ENCODE data around the gene DNHD1. TPM values are rescaled to one million over a fixed set of nuclear protein-coding genes. Genes with fewer than 3 reads are reported as not detected.

Gene DNHD1
- total and polyA plus RNA-seq, 9 of the 15 experiments (the other 6 are each of a cell fraction or from before 2014, with no cell fraction given): 0.82 to 9.7 (median 3.8) TPM

DNA sequence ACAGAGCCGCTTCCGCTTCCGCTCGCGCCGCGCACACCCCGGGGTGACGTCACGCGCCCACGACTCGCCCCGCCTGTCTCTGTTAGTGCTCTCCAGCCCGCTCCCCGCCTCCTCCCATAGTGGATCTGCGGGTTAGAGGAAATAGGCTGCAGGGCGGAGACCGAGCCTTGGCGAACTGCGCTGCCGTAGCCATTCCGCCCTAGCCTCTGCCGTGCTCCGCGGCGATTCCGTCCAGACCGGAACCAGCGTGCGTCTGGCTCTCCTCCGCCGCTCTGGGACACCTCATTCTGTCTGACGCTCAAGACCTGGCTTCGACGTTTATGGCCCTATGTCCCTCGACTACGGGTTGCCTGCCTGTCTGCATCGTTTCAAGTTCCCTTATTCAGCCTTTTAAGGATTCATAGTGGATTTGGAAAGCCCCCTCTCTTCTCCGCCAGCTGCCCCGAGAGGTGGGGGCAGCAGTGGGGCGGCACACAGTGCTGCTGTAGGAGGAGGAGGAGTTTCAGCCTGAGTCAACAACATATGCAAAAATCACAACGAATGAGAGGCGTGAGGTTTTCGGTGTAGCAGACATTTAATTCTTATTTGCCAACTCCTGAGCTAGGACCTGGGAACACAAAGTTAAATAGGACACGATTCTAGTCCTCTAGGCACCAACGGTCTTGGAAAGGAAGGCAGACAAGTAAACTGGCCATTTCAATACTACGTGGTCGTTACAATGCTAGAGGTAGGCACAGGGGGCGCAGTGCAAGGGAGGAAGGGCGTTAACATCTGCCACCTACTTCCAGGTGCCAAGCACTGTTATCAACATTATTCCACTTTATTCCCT, 115.3 kb downstream of the DNHD1 start, which contains the start of gene TAF10 (continued):
- TF ChIP-seq, protein P1, sequence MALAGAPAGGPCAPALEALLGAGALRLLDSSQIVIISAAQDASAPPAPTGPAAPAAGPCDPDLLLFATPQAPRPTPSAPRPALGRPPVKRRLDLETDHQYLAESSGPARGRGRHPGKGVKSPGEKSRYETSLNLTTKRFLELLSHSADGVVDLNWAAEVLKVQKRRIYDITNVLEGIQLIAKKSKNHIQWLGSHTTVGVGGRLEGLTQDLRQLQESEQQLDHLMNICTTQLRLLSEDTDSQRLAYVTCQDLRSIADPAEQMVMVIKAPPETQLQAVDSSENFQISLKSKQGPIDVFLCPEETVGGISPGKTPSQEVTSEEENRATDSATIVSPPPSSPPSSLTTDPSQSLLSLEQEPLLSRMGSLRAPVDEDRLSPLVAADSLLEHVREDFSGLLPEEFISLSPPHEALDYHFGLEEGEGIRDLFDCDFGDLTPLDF (CRISPR knock-in tag; IDR thresholded peaks at IDR 0.05): peak; percentile 73
- TF ChIP-seq BRF1 (IDR thresholded peaks at IDR 0.05; ENCODE audit: borderline replicate concordance, extremely low read depth, insufficient read length) (no peak), BMI1 (IDR thresholded peaks at IDR 0.05; ENCODE audit: low read length) (no peak), ZNF764 (CRISPR knock-in tag; IDR thresholded peaks at IDR 0.05; ENCODE audit: low read depth) (no peak), TRIM28 (IDR thresholded peaks at IDR 0.05) (peak; percentile 75; the same call in 1 of the 2 replicates), KHSRP (IDR thresholded peaks at IDR 0.05) (peak; percentile 62; the same call in 1 of the 2 replicates), ZNF584 (CRISPR knock-in tag; IDR thresholded peaks at IDR 0.05; ENCODE audit: low read depth) (no peak; the same call in 1 of the 2 replicates), CBX2 (IDR thresholded peaks at IDR 0.05; ENCODE audit: insufficient read depth, low read length, poor library complexity, severe bottlenecking) (no peak), SRSF1 (IDR thresholded peaks at IDR 0.05; ENCODE audit: low read depth, low read length) (no peak), SNRNP70 (optimal IDR thresholded peaks at IDR 0.05; ENCODE audit: low read depth, low read length) (no peak), ZBTB1 (CRISPR knock-in tag; IDR thresholded peaks at IDR 0.05; ENCODE audit: borderline replicate concordance, low read depth) (no peak), ZNF431 (CRISPR knock-in tag; IDR thresholded peaks at IDR 0.05) (peak; percentile 64; the same call in 1 of the 2 replicates), RBM17 (IDR thresholded peaks at IDR 0.05; ENCODE audit: borderline replicate concordance, low read depth, low read length) (no peak), KDM2B (CRISPR knock-in tag; IDR thresholded peaks at IDR 0.05) (0 out of 2 replicates have a peak, but pooled peaks have one; percentile 15), ZNF184 (CRISPR knock-in tag; IDR thresholded peaks at IDR 0.05) (no peak), ZNF12 (CRISPR knock-in tag; IDR thresholded peaks at IDR 0.05) (peak; percentile 86; the same call in 1 of the 2 replicates), CEBPG (CRISPR knock-in tag; IDR thresholded peaks at IDR 0.05) (no peak), CEBPG (tag; conservative IDR thresholded peaks at IDR 0.05 in 1 of 2, IDR thresholded peaks at IDR 0.05 in 1 of 2) (no peak)
- TF ChIP-seq, protein P2, sequence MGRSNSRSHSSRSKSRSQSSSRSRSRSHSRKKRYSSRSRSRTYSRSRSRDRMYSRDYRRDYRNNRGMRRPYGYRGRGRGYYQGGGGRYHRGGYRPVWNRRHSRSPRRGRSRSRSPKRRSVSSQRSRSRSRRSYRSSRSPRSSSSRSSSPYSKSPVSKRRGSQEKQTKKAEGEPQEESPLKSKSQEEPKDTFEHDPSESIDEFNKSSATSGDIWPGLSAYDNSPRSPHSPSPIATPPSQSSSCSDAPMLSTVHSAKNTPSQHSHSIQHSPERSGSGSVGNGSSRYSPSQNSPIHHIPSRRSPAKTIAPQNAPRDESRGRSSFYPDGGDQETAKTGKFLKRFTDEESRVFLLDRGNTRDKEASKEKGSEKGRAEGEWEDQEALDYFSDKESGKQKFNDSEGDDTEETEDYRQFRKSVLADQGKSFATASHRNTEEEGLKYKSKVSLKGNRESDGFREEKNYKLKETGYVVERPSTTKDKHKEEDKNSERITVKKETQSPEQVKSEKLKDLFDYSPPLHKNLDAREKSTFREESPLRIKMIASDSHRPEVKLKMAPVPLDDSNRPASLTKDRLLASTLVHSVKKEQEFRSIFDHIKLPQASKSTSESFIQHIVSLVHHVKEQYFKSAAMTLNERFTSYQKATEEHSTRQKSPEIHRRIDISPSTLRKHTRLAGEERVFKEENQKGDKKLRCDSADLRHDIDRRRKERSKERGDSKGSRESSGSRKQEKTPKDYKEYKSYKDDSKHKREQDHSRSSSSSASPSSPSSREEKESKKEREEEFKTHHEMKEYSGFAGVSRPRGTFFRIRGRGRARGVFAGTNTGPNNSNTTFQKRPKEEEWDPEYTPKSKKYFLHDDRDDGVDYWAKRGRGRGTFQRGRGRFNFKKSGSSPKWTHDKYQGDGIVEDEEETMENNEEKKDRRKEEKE (IDR thresholded peaks at IDR 0.05; ENCODE audit: borderline replicate concordance in 1 of 2, control insufficient read depth in 1 of 2, low read depth in 2 of 2, low read length in 1 of 2): no peak
- TF ChIP-seq, protein P3, sequence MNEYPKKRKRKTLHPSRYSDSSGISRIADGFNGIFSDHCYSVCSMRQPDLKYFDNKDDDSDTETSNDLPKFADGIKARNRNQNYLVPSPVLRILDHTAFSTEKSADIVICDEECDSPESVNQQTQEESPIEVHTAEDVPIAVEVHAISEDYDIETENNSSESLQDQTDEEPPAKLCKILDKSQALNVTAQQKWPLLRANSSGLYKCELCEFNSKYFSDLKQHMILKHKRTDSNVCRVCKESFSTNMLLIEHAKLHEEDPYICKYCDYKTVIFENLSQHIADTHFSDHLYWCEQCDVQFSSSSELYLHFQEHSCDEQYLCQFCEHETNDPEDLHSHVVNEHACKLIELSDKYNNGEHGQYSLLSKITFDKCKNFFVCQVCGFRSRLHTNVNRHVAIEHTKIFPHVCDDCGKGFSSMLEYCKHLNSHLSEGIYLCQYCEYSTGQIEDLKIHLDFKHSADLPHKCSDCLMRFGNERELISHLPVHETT (CRISPR knock-in tag; conservative IDR thresholded peaks at IDR 0.05 in 1 of 2, IDR thresholded peaks at IDR 0.05 in 1 of 2): peak in 1 of 2 experiments; percentile 91; a peak in 2 of 4 replicates
